HEK293 (cell line): ENCODE measurements around the gene POU2AF3.

Source experiments
- CTCF ChIP-seq: fragments of 450-650 bp; formaldehyde crosslinking; IDR thresholded peaks from 2 replicates; pipeline ENCODE4 v1.5.1; 2016; ENCODE audit warnings: missing biosample characterization, missing genetic modification characterization
- GFI1B ChIP-seq: fragments of 450-650 bp; formaldehyde crosslinking; IDR thresholded peaks from 2 replicates; pipeline ENCODE4 v1.5.1; 2016; ENCODE audit warnings: missing biosample characterization, missing genetic modification characterization
- KLF10 ChIP-seq: fragments of 450-650 bp; IDR thresholded peaks from 2 replicates; pipeline ENCODE4 v1.5.1; 2018; ENCODE audit warnings: missing biosample characterization, mild to moderate bottlenecking, missing genetic modification characterization
- KLF7 ChIP-seq: fragments of 450-650 bp; formaldehyde crosslinking; IDR thresholded peaks from 2 replicates; pipeline ENCODE4 v1.5.1; 2016; ENCODE audit warnings: missing biosample characterization, missing genetic modification characterization, borderline replicate concordance
- SP3 ChIP-seq: fragments of 450-650 bp; formaldehyde crosslinking; IDR thresholded peaks from 2 replicates; pipeline ENCODE4 v1.5.1; 2016; ENCODE audit warnings: missing biosample characterization, missing genetic modification characterization
- ZNF138 ChIP-seq: fragments of 450-650 bp; formaldehyde crosslinking; IDR thresholded peaks from 2 replicates; pipeline ENCODE4 v1.5.1; 2016; ENCODE audit warnings: missing biosample characterization, missing genetic modification characterization, borderline replicate concordance
- ZNF175 ChIP-seq: fragments of 450-650 bp; formaldehyde crosslinking; IDR thresholded peaks from 2 replicates; pipeline ENCODE4 v1.5.1; 2016; ENCODE audit warnings: missing biosample characterization, missing genetic modification characterization
- ZNF19 ChIP-seq: fragments of 450-650 bp; formaldehyde crosslinking; IDR thresholded peaks from 2 replicates; pipeline ENCODE4; 2016; ENCODE audit warnings: missing biosample characterization, missing genetic modification characterization, low read depth
- ZNF311 ChIP-seq: fragments of 450-650 bp; formaldehyde crosslinking; IDR thresholded peaks from 2 replicates; pipeline ENCODE4 v1.5.1; 2017; ENCODE audit warnings: missing biosample characterization, missing genetic modification characterization, borderline replicate concordance
- ZNF416 ChIP-seq: fragments of 450-650 bp; formaldehyde crosslinking; IDR thresholded peaks from 2 replicates; pipeline ENCODE4 v1.5.1; 2016; ENCODE audit warnings: missing biosample characterization, missing genetic modification characterization
- ZNF621 ChIP-seq: fragments of 450-650 bp; formaldehyde crosslinking; IDR thresholded peaks from 2 replicates; pipeline ENCODE4 v1.5.1; 2017; ENCODE audit warnings: missing biosample characterization, missing genetic modification characterization
- ZNF785 ChIP-seq: fragments of 450-650 bp; formaldehyde crosslinking; IDR thresholded peaks from 2 replicates; pipeline ENCODE4 v1.5.1; 2016; ENCODE audit warnings: missing biosample characterization, missing genetic modification characterization
- ZNF837 ChIP-seq: fragments of 450-650 bp; formaldehyde crosslinking; IDR thresholded peaks from 2 replicates; pipeline ENCODE4 v1.5.1; 2016; ENCODE audit warnings: missing biosample characterization, missing genetic modification characterization

GRCh38 chr11:111353776-111354600, 55.6 kb downstream of the POU2AF3 start:
- TF ChIP-seq ZNF621 (tag by site-specific recombination), result no peak
- TF ChIP-seq CTCF (tag by site-specific recombination), result no peak
- no peak for TF ChIP-seq KLF10
- TF ChIP-seq ZNF311 (tag by site-specific recombination), result no peak
- TF ChIP-seq ZNF138 (tag by site-specific recombination), result no peak
- no peak for TF ChIP-seq SP3 (tag by site-specific recombination)
- TF ChIP-seq ZNF785 (tag by site-specific recombination), result no peak
- no peak for TF ChIP-seq KLF7
- TF ChIP-seq ZNF837, result no peak
- no peak for TF ChIP-seq GFI1B (tag by site-specific recombination)
- TF ChIP-seq ZNF416 (tag by site-specific recombination), result no peak
- no peak for TF ChIP-seq ZNF175 (tag by site-specific recombination)
- no peak for TF ChIP-seq ZNF19 (tag by site-specific recombination)
